HG02938 (cell line): Measurements from ENCODE around the gene CDH7.

ENCODE experiments used
- ATAC-seq: cut with Tn5 transposase; IDR thresholded peaks from one replicate; pipeline ENCODE4 v1.9.1; 2021; ENCODE audit warnings: mild to moderate bottlenecking, moderate library complexity; ENCODE audit not compliant: unreplicated experiment

CDH7 gene

DNA sequence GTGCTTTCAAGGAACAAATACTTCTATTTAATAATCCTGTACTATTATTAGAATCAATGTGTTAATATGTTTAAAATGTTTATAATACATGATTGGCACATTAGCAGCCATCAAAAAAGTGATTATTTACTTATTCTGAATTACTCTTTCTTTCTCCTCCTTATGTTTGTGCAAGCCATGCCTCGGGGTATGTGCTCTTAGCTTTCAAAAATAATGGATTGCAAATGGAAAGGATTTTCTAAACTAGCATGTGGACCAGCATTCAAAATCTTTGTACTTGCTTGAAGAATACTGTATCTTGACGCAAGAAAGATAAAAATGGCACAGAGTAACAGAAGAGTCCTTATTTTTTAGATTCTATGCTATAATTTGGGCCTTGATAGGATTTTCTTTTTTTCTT lies 156.5 kb downstream of the CDH7 start:
- ATAC-seq: no peak

DNA sequence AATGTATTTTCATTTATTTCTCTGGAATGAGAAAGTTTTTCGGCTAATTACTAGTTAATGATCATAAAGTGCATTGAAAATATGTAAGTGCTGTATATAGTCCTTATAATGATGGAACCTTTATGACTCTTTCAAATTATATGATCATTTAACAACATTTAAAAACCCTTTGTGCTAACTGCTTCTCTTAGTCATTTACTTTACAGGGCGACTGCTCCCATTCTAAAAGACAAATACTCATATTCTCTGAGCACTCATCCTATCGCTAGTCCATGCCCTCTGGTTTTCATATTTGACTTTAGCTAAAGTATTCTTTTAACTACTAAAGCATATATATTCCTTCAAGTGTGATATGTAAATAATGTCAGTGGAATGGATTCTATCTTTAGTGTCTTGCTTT lies 168.2 kb downstream of the CDH7 start:
- no peak for ATAC-seq

DNA sequence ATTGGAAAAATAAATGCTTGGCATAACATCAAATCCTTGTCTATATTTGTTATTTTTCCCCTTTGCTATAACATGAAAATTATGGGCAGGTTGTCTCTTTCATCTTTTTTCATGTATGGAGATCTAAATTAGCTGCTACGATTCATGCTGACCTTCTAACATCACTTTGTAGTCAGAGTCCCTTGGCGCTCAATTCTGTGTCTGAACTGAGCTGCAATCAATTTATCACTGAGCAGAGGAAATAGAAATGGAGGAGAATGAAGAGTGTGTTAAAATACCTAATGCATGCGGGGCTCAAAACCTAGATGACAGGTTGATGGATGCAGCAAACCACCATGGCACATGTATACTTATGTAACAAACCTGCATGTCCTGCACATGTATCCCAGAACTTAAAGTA lies 168.9 kb downstream of the CDH7 start:
- ATAC-seq: no peak

DNA sequence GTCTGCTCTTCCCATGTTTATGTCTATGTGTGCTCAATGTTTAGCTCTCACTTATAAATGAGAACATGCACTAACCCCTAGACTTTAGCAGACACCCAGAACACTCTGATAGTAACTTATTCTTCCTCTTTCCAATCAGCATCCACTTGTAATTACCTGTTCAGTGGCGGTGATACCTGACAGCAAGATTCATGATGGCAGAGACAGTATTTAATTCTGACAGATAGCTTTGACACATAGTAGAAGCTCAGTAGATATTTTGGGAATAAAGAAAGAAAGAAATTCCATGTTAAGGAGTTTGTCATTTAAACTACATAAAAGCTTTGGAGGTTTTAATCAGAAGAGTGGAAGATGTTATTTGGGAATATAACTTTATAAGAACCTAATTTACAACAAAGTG lies 171.3 kb downstream of the CDH7 start:
- no peak for ATAC-seq

DNA sequence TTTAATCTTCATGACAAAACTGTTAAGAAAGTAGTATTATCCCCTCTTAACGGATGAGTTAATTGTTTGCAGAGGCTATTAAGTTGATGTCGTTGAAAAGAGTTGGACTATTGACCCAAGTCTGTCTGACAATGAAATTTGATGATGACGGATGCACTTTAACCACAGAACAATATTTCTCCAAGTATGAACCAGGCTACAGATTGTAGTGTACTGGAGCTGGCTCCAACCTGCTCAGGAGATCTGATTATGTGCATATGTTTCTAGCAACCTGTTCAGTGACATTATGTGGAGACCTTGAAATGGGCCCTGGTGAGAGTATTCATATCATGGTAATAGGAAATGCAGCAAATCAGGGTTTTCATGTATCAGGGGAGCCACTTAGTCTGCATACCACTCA lies 174.1 kb downstream of the CDH7 start:
- ATAC-seq: no peak

DNA sequence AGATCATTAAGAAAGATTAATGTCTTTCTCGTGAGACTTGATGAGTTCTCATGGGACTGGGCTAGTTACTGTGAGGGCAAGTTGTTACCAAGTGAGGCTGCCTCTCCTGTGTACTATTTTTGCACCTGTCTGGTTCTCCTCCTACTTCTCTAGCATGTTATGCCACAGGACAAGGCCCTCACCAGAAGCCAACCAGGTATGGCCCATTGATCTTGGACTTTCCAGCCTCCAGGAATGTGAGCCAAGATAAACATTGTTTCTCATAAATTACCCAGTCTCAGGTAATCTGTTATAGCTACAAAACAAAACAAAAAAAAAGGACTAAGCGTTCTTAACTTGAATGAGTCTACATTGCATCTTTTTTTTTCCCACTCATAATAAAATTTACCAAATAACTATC lies 184.1 kb downstream of the CDH7 start:
- no peak for ATAC-seq

DNA sequence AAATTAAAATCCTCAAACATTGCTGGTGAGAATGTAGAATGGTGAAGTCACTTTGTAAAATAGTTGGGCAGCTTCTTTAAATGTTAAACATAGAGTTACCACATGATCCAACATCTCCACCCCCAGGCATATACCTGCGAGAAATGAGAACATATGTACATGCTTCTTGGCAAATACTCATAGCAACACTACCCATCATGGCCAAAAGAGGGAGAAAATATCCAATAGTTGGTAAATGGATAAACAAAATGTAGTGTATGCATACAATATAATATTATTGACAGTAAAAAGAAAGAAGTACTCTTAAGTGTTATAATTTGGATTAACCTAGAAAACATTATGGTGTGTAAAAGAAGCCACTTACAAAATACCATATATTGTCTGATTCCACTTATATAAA lies 185.9 kb downstream of the CDH7 start:
- ATAC-seq: no peak

DNA sequence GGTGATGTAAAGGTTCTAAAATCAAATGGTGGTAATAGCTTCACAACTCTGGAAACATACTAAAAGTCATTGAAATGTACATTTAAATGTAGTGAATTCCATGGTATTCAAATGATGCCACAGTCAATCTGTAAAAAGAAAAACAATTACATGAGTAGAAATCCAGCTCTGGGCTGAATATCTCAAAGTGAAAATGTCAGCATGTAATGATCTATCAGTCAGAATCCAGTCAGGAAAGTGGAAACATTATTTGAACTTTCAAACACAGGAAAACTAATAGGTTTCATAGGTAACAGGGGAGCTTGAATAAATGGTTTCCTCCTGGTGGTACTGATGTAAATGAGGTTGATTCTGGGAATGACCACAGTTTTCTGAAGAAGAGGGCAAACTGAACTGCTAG lies 186.4 kb downstream of the CDH7 start:
- no peak for ATAC-seq

DNA sequence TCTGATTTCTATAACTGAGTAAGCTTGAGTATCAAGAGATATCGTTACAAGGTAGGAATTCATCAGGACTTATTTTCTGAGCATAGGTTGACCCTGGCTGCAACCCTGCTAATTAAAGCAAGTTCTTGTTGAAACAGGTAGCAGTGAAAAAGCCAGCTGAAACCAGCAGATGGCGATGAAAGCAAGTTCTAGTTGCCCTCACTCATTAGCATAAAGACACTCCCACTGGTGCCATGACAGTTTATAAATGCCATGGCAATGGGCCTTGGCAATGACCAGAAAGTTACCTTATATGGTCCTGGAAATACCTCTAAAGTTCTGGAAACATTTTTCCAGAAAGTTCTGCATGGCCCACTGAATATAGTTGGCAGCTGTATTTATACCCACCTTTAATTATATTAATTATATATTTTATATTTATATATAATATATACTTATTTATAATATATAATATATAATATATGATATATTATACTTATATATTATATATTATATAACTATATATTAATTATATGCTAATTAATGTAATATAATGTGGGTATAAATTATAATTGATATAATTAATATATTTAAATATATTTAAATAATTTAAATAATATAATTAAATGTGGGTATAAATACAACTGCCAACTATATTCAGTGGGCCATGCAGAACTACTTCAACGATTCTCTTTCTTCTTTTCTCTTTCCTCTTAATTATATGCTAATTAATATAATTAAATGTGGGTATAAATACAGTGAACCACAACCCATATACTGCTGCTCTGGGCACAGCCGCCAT lies 188.0 kb downstream of the CDH7 start:
- peak; percentile 95 for ATAC-seq
